ENCODE measurements around the gene MOB3B. TPM values are rescaled to one million over a fixed set of nuclear protein-coding genes. Genes with fewer than 3 reads are reported as not detected.

Gene MOB3B
- polyA plus RNA-seq (ENCODE audit: insufficient read length): 27.3 TPM
- long read RNA-seq, donor 1, full-length matches to known transcripts: 7 of 7 reads
- long read RNA-seq, donor 1, partial matches to known transcripts: 0 of 7 reads
- long read RNA-seq, donor 1, other reads (novel, unspliced or antisense): 0 of 7 reads
- long read RNA-seq, donor 2, full-length matches to known transcripts: 7 of 7 reads
- long read RNA-seq, donor 2, partial matches to known transcripts: 0 of 7 reads
- long read RNA-seq, donor 2, other reads (novel, unspliced or antisense): 0 of 7 reads
- long read RNA-seq, donor 3, full-length matches to known transcripts: 7 of 7 reads
- long read RNA-seq, donor 3, partial matches to known transcripts: 0 of 7 reads
- long read RNA-seq, donor 3, other reads (novel, unspliced or antisense): 0 of 7 reads
- long read RNA-seq, donor 4: 0 reads
- long read RNA-seq, donor 5, full-length matches to known transcripts: 9 of 9 reads
- long read RNA-seq, donor 5, partial matches to known transcripts: 0 of 9 reads
- long read RNA-seq, donor 5, other reads (novel, unspliced or antisense): 0 of 9 reads
- long read RNA-seq, donor 6, full-length matches to known transcripts: 5 of 5 reads
- long read RNA-seq, donor 6, partial matches to known transcripts: 0 of 5 reads
- long read RNA-seq, donor 6, other reads (novel, unspliced or antisense): 0 of 5 reads
- long read RNA-seq, donor 7, full-length matches to known transcripts: 9 of 9 reads
- long read RNA-seq, donor 7, partial matches to known transcripts: 0 of 9 reads
- long read RNA-seq, donor 7, other reads (novel, unspliced or antisense): 0 of 9 reads
- long read RNA-seq, donor 8, full-length matches to known transcripts: 5 of 5 reads
- long read RNA-seq, donor 8, partial matches to known transcripts: 0 of 5 reads
- long read RNA-seq, donor 8, other reads (novel, unspliced or antisense): 0 of 5 reads

DNA sequence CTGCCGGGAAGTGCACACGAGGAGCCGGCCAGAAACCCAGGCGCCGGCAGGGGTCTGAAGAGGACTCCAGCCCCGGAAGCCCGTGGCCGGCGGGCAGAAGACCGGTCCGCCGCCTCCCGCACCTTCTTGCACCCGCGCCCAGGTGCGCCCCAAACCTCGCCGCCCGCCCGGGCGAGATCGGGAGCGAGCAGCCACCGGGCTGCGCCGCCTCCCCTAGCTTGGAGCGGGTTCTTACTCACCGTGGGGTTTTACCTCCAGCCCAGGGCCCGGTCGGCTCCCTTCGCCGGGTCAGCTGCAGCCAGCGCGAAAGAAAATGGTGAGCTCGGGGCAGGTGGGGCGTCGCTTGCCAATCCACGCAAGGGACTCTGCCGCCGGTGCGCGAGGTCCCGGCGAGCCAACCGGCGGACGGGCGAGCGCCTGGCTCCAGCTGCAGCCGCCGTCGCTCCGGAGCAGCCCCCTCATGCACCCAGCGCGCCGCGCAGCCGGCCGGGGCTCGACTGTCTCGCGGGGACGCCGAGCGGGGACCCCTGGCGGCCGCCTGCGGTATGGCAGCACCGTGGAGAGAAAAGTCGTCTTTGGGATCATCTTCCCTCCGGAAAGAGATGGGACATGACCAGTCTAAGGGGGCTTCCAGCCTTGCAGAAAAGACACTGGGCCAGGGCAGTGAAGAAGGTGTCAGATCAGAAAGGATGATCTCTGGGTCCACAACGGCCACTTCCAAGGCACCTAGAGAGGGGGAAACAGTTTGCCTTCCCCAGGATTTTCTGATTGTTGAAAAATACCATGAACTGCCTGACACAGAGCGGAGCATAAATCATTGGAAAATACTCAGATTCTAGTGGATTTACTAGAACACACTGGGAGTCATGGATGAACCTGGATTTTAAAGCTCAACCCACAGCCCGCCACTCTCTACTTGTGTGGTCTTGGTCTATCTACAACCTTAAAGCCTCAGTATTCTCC lies at the start of gene MOB3B:
MOB3B (minus strand) TSS at position 499 of the 963 bp plus-strand sequence. CDS start 74,264 bp downstream, outside the sequence.
- peak; percentile 81 for DNase-seq

DNA sequence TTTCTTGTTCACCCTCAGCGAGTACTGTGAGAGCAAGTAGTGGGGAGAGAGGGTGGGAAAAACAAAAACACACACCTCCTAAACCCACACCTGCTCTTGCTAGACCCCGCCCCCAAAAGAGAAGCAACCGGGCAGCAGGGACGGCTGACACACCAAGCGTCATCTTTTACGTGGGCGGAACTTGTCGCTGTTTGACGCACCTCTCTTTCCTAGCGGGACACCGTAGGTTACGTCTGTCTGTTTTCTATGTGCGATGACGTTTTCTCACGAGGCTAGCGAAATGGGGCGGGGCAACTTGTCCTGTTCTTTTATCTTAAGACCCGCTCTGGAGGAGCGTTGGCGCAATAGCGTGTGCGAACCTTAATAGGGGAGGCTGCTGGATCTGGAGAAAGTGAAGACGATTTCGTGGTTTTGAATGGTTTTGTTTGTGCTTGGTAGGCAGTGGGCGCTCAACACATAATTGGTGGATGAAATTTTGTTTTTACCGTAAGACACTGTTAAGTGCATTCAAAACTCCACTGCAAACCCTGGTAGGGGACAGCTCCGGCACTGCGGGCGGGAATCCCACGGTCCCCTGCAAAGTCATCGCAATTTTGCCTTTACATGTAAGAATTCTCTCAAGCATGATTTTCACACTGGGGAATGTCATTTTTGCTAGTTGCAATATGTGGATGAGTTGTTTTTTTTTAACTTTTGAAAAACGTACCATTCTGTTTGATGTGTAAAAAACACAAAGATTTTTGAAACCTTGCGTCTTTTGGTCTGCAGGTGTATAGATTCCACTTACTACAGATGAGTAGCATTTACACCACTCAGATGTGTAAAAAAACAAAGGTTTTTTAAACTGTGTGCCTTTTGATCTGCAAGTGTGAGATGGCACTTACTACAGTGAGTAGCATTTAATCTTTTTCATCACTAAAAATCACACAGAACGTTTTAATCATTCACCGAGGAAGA lies 44.3 kb upstream of the MOB3B start:
- peak; percentile 99 for DNase-seq

DNA sequence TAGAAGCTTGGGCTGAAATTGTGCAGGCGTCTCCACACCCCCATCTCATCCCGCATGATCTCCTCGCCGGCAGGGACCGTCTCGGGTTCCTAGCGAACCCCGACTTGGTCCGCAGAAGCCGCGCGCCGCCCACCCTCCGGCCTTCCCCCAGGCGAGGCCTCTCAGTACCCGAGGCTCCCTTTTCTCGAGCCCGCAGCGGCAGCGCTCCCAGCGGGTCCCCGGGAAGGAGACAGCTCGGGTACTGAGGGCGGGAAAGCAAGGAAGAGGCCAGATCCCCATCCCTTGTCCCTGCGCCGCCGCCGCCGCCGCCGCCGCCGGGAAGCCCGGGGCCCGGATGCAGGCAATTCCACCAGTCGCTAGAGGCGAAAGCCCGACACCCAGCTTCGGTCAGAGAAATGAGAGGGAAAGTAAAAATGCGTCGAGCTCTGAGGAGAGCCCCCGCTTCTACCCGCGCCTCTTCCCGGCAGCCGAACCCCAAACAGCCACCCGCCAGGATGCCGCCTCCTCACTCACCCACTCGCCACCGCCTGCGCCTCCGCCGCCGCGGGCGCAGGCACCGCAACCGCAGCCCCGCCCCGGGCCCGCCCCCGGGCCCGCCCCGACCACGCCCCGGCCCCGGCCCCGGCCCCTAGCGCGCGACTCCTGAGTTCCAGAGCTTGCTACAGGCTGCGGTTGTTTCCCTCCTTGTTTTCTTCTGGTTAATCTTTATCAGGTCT lies 43.5 kb upstream of the MOB3B start, which contains the start of gene C9orf72:
C9orf72 (minus strand) TSS at position 564 of the 716 bp plus-strand sequence. CDS start 6,361 bp downstream, outside the sequence.
- peak; percentile 50 for DNase-seq

DNA sequence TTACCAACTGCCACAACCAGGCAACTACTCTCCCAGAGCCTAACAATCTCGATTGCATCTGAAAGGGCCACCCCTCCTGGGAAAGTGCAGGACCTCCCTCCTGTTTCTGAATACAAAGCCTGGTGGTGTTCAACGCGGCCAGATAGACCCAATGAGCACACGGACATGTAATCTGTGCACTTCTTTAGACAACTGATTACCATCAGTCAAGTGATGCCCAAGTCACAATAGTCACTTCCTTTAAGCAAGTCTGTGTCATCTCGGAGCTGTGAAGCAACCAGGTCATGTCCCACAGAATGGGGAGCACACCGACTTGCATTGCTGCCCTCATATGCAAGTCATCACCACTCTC lies 42.9 kb upstream of the MOB3B start:
- DNase-seq: peak; percentile 50

DNA sequence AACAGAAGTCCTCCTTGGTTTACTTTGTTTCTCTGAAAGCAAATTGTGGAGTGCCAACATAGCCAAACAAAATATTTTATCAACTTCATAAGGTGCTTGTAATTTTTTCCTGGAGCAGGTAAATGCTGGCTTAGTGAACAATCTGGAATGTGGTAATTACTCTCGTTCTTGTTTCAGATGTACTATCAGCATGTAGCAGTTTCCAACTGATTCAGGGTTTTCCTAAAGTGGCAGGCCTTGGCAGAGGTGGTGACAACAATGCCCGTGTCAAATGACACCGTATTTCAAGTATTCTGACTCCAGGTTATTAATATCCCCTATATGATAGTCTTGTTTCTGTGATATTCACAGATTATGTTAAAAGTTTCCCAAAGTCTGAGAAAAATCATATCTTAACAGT lies 42.4 kb upstream of the MOB3B start:
- no peak for DNase-seq

DNA sequence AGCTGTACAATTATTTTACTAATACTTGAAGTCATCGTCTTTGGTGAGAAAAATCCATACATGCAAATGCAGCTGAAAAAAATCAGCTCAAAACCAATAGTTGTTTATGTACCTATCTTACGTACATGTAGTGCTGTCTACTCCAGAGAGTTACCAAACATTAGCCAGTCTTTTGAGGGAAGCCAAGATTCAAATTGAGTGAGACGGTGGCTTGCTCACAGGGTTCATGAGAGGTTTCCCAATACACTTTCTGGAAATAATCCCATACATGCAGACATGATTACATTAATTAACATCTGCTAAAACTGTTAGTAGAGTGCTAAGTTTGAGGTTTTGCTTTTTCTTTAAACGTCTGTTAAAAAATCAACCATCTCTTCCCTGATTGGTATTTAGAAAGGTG lies 41.4 kb upstream of the MOB3B start:
- DNase-seq: no peak

DNA sequence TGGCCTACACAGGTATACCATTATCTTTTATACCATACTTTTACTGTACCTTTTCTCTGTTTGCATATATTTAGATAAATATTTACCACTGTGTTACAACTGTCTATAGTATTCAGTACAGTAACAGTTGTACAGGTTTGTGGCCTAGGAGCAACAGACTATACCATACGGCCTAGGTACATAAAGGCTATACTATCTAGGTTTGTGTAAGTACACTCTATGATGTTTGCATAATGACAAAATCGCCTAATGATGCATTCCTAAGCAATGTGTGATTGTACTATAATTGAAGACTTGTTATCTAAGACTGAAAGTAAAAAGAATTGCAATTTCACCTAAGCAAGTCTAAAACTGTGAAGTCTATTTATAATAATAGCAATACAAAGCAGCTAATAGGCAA lies 39.8 kb upstream of the MOB3B start:
- DNase-seq: no peak

DNA sequence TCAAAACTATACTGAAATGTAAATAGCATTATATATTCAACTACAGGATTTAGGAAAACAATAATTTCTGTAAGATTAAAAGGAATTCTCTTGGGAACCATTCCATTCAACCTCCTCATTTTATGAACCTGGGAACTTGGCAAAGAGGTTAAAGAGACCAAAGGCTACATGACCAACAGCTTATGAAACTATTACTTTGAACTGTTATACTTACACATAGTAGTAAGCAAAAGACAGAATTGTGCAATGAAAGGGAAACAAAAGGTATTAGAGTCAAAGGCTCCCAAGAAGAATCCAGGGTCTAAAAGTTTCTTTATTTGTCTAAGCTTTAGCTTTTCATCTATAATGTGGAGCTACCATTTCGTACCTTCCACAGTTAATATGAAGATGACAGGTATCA lies 36.5 kb upstream of the MOB3B start:
- no peak for DNase-seq

DNA sequence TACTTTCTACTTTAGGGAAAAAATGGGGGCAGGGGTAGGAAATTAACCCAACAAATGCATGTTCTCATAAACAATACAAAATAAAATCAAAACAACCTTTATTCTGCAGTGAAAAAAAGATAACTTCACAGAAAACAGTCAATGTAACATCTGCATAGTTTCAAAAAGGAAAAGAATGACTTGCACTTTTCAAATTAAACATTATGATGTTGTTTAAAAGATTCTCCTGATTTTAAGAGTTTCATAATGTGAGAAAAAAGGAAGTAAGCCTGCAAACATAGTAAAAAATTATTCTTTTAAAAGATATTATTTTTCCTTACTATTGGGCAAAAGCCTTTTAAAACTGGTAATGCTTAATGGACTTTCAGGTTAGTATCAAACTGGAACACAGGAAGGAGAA lies 36.1 kb upstream of the MOB3B start:
- DNase-seq: no peak

DNA sequence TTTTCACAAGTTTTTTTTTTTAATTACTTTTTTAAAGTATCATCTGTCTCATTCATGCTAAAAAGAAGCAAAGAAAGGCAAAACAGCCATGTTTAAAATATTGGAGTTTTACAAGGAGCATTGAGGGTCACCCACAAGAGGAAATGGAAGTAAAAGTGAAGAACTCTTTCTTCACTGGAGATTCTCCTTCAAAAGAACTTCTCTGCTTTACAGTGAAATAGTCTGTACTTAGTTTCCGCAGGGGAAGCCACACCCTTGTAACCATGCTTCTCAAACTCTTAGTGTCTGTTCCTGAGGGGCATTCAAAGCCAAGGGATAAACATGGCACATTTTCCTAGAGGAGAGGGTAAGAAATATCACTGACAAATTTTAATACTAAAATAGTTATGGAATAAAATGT lies 35.1 kb upstream of the MOB3B start:
- no peak for DNase-seq

DNA sequence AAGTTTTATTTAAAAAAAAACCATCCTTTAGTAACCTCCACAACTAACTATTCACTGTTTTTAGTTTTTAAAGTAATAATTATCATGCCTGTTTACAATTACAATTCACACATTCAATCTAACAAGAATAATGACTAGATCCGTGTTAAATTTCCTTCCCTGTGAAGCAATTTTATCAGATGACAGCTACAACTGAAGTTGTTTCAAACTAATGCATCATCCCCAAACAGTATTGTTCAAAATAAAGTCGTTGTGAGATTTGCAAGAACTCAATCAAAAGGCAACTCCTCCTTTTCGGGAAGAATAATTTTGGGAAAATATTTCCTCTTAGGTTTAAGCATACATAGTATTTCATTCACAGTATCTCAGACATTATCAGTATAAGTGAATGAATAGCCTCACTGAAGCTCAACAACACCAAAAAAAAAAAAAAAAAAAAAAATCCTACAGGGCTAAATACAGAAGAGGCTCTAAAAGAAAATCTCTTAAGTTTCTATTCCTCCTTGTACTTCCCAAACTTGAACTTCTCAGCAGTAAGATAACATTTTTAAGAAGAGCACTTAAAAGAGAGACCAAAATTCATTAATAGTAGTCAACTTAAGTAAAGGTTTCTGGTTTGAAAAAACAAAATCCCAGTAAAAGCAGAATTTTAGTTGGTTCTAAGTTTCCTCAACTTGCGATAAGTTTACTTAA lies 34.3 kb upstream of the MOB3B start:
- no peak for DNase-seq

DNA sequence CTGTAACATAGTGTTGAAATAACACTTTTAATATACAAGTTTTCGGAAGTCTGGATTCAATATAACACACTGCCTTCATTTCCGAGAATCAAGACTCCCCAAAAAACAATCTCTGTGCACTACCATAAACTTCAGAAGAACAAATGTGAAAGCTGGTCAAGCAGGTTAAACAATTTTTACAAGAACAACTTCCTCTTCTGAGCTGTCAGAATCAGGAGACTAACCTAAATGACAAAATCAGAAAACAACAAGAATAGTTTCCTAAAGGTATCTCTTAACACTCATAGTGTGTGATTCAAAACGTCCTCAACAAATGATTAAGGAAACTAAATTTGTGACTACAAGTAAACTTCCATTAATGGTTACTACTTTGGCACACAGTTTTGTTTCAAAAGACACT lies 32.1 kb upstream of the MOB3B start:
- DNase-seq: no peak

DNA sequence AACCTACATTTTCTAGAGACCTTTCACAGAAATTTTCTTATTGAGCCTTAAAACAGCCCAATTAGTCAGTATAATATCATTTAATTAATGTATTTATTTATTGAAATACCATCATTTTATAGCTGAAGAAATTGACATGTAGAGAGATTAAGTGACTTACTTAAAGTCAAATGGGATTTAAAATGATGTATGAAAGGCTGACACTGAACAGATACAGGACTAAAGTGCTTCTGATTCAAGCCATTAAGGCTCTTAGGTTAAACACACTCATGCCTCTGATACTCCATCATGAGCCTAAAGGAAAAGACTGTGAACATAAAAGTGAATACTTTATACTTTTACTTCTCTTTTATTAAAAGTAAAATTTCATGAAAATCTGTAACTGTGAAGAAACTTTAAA lies 30.8 kb upstream of the MOB3B start:
- DNase-seq: no peak

DNA sequence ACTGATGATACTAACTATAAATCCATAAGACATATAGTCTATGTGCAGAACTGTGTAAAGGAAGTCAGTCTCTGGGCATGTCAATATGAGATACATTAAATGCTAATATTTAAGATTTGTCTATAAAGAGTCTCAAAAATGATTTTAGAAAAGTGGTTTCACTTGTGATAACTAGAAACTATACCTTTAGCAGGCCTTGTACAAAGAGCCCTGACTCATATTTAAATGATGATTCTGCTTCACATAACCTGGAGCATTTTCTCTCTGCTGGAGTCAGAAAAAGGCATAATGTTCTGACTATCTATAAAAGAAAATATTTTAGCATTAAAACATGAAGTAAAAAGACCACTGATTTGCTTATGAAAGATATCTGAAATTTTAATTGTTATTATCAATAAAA lies 28.7 kb upstream of the MOB3B start:
- no peak for DNase-seq

DNA sequence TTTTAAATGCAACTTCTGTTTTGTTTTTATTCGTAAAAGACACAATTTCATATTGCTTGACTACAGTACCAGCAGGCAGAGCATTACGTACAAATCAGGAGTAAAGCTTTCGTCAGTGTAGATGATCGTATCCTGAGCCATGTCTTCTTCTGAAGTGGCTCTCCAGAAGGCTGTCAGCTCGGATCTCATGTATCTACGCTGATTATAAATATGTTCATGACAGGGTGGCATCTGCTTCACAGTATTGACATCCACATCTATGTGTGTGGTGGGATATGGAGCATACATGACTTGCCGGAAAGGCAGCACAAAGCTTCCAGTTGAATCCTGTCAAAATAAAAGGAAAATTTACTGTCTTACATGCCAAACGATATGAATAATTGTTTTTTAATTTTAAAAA lies 26.9 kb upstream of the MOB3B start:
- DNase-seq: no peak

DNA sequence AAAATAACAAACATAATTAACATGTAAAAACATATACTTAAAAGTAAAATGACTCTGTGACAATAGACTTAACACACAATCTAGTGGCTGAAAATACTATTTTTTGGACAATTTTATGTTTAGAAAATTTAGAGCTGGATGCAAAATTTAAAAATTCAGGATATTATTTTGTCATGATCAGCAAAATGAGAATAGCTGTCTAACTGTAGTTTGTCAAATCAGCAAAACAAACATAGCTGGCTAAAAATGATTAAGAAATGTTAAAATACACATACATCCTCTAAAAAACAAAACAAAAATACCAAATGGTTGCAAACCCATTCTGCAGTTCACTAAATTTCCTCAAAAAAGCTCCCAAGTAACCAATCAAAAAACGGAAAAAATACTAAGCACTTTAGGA lies 25.1 kb upstream of the MOB3B start:
- DNase-seq: no peak

DNA sequence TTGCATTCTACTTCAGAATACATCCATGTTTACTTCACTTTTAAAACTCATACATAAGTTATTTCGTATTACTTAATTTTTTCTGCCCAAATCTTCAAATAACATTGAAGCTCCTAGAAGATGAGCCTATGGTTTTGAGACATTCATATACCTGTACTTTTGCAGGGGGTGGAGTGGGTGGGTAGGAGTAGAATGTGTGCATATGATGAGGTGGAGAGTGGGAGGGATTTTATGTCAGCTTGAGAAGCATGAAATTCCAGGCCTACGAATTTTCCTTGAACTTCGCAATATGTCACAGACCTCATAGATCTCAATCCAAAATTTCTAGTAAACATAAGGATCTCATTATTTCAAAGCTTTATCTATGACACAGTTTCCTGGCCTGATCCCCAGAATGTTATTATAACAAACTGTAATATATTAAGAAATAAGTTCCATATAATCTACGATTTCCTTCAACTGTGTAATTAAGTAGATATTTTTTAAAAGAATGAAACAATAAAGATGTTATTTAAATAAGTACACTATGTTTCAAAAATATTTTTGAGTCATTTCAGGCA lies 19.7 kb upstream of the MOB3B start:
- DNase-seq: no peak

DNA sequence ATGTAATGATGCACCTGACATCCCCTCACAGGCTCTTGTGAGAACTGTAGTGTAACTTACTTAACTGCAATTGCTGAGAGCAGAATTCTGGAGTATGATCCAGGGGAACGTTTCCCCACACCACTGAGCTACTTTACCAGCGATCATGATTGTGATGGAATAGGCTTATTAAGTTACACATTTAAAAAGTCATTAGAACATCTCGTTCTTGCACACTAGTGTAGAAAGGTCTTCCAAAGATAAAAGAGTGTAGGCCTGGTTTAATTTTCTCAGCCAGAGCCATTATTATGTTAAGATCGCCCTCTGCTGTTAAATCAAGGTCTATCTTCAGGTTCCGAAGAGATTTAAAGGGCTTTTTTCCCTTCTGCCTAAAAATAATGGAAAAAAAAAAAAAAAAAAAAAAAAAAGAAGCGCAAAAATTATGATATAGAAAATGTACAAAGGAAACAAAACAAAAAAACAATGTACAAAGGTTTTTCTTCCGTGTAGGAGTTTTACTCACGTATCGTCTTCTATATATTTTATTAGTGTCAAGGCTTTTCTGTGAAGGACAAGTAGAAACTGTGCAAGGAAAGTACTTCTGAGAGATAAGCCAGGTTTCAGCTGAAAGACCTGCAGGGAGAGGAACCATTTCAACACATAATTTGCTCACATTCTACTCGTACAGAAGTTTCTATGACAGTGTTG lies 18.6 kb upstream of the MOB3B start:
- DNase-seq: peak; percentile 64

Data from left kidney (tissue), 8 donors.